HEK293 (cell line): ENCODE measurements around the gene PLCH2.

Source experiments
- CTCF ChIP-seq: fragments of 450-650 bp; formaldehyde crosslinking; IDR thresholded peaks from 2 replicates; pipeline ENCODE4 v1.5.1; 2016; ENCODE audit warnings: missing biosample characterization, missing genetic modification characterization
- ZNF843 ChIP-seq: fragments of 450-650 bp; formaldehyde crosslinking; IDR thresholded peaks from 2 replicates; pipeline ENCODE4 v1.5.1; 2016; ENCODE audit warnings: missing biosample characterization, missing genetic modification characterization

DNA sequence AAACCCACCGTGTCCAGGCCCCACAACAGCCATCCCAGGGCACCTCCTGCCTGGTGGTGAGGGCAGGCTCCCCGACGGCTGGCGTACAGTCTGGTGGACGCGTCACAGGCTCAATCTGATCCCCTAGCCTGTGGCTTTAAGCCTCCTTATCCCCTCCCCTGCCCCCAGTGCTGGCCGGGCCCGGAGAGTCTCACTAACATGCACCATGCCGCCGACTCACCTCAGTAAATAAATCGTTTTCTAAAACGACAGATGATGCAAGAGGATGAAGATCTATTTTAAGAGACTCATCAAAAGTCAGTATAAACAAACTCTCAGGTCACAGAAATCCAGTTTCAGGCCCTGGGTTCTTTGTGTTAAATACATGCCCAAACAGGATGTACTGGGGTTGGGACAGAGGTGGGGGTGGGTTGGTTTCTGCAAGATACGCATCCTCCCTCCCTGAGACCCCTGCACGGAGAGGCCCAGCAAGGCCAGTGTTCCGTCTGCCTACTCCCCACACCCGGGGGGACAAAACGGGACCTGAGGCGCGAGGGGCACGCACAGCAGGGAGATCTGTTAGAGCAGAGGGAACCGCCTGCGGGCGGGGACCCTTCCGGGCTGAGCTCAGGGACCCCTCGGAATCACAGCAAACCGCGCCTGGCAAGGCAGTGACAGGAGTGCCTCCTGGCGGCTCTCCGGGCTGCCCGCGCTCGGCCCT lies 47.3 kb downstream of the PLCH2 start:
- no peak for TF ChIP-seq ZNF843 (tag by site-specific recombination)
- no peak for TF ChIP-seq CTCF (tag by site-specific recombination)
